ENCODE results near the gene FAM89B.

The FAM89B gene

GRCh38 chr11:65536412-65537295, 35.7 kb upstream of the FAM89B start:
- TF ChIP-seq CTCF (IDR thresholded peaks at IDR 0.05; ENCODE audit: low read depth, low read length, missing control alignments): no peak
- no peak for DNase-seq (ENCODE audit: low read depth)
- H3K4me3 ChIP-seq (ENCODE audit: low read depth, low read length): no peak overlapping the region

GRCh38 chr11:65537296-65537597, 35.1 kb upstream of the FAM89B start:
- H3K4me3 ChIP-seq (ENCODE audit: low read depth, low read length): no peak overlapping the region
- TF ChIP-seq CTCF (IDR thresholded peaks at IDR 0.05; ENCODE audit: low read depth, low read length, missing control alignments): no peak
- no peak for DNase-seq (ENCODE audit: low read depth)

GRCh38 chr11:65537620-65538231, 34.6 kb upstream of the FAM89B start:
- DNase-seq (ENCODE audit: low read depth): no peak

GRCh38 chr11:65538232-65538914, 34.0 kb upstream of the FAM89B start:
- no peak overlapping the region for H3K4me3 ChIP-seq (ENCODE audit: low read depth, low read length)
- DNase-seq (ENCODE audit: low read depth): no peak
- TF ChIP-seq CTCF (IDR thresholded peaks at IDR 0.05; ENCODE audit: low read depth, low read length, missing control alignments): no peak

More at GRCh38 chr11:65537620-65538231, 34.6 kb upstream of the FAM89B start:
- TF ChIP-seq CTCF (IDR thresholded peaks at IDR 0.05; ENCODE audit: low read depth, low read length, missing control alignments): no peak
- no peak overlapping the region for H3K4me3 ChIP-seq (ENCODE audit: low read depth, low read length)

- TF ChIP-seq CTCF (IDR thresholded peaks at IDR 0.05; ENCODE audit: low read depth, low read length, missing control alignments): no peak
- DNase-seq (ENCODE audit: low read depth): no peak
- no peak overlapping the region for H3K4me3 ChIP-seq (ENCODE audit: low read depth, low read length)
Measured at GRCh38 chr11:65538915-65539743, 33.2 kb upstream of the FAM89B start.

- H3K4me3 ChIP-seq (ENCODE audit: low read depth, low read length): peak overlapping the region; percentile 72
- DNase-seq (ENCODE audit: low read depth): no peak
- no peak for TF ChIP-seq CTCF (IDR thresholded peaks at IDR 0.05; ENCODE audit: low read depth, low read length, missing control alignments)
Measured at GRCh38 chr11:65539744-65540289, 32.5 kb upstream of the FAM89B start.
